ENCODE data around the gene C9.
"Not testable (repeated sequence)": the region's sequence is repeated elsewhere in the genome, so short reads cannot be mapped to it uniquely, and the experiment has no call there.

The C9 gene

GRCh38 chr5:39364367-39364766 lies at the start of gene C9:
Gene C9, minus strand, starts transcription at chr5:39364495. Its CDS starts 31 bp downstream, at chr5:39364464.
- no peak for DNase-seq (ENCODE audit: low read depth in 2 of 2)

GRCh38 chr5:39413771-39414170 lies 49.5 kb upstream of the C9 start:
- DNase-seq (ENCODE audit: low read depth in 2 of 2), result no peak

- no peak for DNase-seq (ENCODE audit: low read depth in 2 of 2)
Observed at GRCh38 chr5:39412721-39413394, 48.6 kb upstream of the C9 start.

- DNase-seq (ENCODE audit: low read depth in 2 of 2), result no peak
Observed at GRCh38 chr5:39411985-39412384, 47.7 kb upstream of the C9 start.

- no peak for DNase-seq (ENCODE audit: low read depth in 2 of 2)
Observed at GRCh38 chr5:39411061-39411460, 46.8 kb upstream of the C9 start.

- no peak for DNase-seq (ENCODE audit: low read depth in 2 of 2)
Observed at GRCh38 chr5:39409033-39409432, 44.7 kb upstream of the C9 start.

GRCh38 chr5:39405083-39405843 lies 41.0 kb upstream of the C9 start:
- no peak for DNase-seq (ENCODE audit: low read depth in 2 of 2)

GRCh38 chr5:39403761-39404160 lies 39.5 kb upstream of the C9 start:
- not testable (repeated sequence) for DNase-seq (ENCODE audit: low read depth in 2 of 2)

DNA sequence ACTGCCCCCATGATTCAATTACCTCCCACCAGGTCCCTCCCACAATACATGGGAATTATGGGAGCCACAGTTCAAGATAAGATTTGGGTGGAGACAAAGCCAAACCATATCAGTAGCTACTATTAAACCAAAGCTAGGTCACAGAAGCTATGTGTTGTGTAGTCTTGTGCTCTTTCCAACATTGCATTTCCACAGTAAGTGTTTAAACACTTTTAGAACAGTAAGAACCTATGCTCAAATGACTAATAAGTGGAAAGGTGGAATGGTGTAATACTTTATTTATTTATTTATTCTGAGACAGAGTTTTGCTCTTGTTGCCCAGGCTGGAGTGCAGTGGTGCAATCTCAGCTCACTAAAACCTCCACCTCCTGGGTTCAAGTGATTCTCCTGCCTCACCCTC lies 37.8 kb upstream of the C9 start:
- not testable (repeated sequence) for DNase-seq (ENCODE audit: low read depth in 2 of 2)

DNA sequence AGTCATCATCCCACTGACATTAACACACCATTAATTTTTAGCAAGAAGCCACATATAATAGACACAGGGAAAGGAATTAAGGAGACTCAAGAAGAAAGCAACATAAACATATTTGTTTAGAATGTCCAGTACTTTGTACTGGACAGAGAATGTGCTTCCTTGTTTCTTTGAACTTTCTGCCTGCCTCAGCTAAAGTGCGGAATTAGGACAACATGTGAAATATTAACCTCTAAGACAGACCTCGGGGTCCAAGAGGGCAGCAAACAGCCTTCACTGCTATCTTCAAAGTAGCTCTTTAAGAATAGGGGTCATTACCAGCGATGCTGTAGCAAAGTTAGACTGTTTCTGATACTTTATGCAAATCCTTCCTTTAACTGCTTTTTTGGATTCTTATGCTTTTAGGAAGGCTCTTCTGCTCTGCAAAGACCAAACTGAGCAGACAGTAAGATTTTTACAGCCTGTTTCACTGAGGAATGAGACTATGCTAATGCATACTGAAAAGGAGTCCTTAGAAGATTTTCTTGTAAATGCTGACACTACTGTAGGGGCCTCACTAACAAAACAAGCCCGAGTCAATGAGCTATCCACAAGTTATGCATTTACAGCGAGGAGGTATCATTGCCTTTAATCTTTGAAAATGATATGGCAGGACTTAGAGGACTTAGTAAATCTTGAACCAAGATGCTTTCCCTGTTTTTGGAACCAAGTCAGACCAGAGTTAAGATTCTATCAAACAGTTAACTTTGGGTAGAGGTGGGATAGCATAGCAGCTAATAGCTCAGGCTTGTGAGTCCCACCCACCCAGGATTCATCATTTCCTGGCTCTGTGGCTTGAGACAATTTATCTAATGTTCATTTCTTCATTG lies 36.7 kb upstream of the C9 start:
- DNase-seq (ENCODE audit: low read depth in 2 of 2), result no peak

DNA sequence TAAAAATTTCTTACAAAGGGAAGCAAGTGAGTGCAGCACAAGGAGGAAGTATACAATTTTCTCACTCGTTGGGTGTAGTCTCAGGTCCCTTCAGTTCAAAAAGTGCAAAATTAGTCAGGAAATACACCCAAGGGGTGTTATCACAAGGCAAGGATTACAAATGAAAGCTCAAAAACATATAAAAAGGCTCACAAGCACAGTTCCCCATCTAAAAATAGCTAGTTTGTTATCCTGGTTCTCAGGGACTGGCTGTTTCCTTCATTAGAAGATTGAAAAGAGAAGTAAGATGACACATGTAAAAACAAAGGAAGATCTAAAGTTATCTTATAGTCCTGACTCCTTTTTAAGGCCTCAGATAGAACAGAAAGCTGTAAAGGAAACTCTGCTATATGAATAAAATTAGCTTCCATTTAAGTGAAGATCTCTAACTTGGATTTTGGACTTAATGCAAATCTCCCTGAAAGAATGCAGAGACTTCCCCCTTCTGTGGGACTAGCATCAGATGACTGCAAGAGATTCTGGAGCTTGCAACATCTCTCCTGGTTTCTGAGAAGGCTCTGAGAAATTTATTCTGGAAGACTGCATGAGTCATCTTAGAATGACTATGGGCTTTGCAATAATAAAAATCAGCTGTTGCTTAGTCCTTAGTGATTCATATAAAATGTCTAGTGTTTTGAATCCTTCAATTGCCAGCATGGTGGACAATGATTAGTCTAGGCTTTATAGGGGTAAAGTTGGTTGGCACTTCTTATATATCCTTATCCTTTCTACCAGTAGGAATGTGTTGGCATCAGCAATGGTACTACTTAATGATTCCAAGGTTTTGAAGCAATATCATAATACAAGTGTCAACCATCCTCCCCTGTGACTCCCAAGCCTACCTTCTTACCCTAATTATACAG lies 35.1 kb upstream of the C9 start:
- DNase-seq (ENCODE audit: low read depth in 2 of 2), result no peak

- no peak for DNase-seq (ENCODE audit: low read depth in 2 of 2)
Observed at GRCh38 chr5:39396843-39397242, 32.5 kb upstream of the C9 start.

DNA sequence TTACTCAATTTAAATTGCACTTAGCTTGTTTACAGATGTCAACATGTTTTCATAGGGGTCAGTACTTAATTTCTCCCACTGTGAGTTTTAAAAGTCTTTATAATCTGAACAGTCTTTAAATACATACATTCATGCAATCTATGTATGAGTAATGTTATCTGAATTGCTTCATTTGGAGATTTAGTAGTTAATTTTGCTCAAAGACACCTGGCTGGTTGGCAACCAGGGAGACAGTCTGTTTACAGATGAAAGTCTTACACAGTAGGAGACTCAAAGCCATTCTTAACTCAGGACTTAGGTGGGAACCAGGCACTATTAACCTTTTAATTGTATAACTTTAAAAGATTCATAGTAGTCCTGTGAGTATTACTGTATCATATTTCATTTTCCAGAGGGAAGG lies 31.2 kb upstream of the C9 start:
- DNase-seq (ENCODE audit: low read depth in 2 of 2), result no peak

- no peak for DNase-seq (ENCODE audit: low read depth in 2 of 2)
Observed at GRCh38 chr5:39394946-39395345, 30.7 kb upstream of the C9 start.

DNA sequence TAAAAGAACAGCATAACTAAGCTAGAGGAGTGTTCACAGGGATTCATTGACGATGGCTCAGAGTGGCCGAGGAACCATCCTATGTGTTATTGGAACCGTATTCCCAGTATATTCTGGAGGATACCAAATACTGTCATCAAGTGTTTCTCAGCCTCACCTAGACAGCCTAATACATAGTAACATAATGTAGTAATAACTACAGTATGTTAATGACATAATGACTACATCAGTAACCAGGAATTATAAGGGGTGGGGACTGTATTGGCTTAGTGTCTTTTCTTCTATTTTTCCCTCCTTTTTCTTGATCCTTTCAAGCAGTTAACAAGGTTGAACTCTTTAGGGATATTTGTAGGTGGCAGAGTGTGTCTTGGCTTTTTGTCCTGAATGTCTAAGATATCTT lies 26.6 kb upstream of the C9 start:
- no peak for DNase-seq (ENCODE audit: low read depth in 2 of 2)

DNA sequence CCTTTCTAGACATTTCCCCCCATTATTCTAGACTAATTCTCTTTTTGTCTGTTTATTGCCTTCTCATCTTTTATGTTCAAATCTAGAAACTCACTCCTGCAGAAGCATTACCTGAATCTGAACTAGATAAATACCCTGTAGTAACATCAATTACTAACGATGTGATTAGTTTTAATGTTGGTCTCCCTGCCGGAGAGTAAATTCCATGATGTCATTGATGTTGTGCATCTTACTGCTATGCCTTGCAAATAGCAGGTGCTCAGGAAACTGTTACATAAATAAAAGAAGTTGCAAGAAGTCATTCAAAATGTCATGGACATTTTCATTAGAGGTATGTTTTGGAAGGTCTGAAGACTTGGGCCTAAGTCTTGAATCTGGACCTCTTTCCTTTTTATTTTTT lies 23.0 kb upstream of the C9 start:
- DNase-seq (ENCODE audit: low read depth in 2 of 2), result no peak

DNA sequence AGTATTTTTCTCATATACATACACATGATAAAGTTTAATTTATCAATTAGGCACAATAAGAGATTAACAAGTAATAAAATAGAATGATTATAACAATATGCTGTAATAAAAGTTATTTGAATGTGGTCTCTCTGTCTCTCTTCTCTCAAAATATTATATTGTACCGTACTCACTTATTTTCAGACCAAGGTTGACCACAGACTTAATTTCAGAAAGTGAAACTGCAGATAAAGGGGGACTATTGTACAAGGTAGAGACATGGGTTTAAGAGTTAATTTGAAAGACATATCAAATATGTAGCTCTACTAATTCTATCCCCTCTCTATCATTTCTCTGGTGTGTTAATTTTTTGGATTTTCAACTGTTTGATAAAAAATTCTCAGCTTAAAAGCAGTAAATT lies 20.0 kb upstream of the C9 start:
- no peak for DNase-seq (ENCODE audit: low read depth in 2 of 2)

GRCh38 chr5:39381376-39381775 lies 17.1 kb upstream of the C9 start:
- no peak for DNase-seq (ENCODE audit: low read depth in 2 of 2)

- DNase-seq (ENCODE audit: low read depth in 2 of 2), result no peak
Observed at GRCh38 chr5:39379693-39380092, 15.4 kb upstream of the C9 start.

DNA sequence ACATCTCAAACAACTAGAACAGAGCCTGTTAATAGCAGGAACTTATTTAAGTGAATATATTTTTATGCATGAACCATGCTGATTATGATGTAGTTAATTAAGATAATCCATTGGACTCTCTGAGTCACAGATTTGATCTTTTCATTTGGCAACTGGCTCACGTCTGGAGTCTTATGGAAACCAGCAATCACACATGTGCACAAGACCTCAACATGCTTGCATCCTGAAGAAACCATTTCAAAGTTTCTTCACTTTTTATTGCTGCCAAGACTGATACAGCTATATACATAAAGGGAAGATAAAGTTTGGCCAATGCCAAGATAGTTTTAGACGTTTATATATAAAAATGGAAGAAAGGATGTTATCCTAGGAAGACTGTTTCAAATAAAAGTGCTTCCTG lies 13.3 kb upstream of the C9 start:
- DNase-seq (ENCODE audit: low read depth in 2 of 2), result no peak

DNA sequence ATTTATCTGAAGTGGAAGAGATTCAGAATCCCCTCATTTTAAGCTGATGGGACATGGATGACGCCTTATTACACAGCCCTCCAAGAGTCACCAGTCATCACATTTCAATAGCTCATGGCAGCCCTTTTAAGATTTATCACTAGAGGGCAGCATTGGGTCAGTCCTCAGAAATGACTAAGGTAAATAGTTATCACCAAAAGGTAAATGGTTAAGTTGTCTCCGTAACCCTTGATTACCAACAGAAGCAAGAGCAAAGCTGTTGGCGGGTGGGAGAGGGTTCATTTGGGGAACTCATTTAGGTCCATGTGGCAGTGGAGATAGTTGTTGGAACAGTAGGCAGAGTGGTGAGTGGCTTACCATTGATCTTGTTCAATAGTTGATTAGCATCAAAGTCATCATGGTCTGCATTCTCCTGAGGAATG lies 12.0 kb upstream of the C9 start:
- DNase-seq (ENCODE audit: low read depth in 2 of 2), result peak; percentile 2 to 23

DNA sequence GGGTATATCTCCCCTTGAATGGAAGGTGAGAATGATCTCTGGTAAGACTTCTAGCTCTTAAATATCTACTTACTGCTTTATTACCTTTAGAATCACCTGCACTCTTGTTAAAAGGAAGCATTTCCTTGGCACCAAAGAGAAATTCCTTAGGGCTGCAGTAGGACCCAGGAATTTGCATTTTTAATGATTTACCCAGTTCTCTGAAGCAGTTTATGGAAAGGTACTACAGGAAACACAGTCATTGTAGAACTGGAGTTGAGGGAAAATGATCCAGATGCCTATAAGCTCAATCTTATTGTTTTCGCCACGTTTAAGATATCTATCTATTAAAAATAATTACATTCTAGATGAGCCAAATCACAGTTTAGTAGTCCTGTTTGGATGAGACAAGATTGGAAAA lies 9.5 kb upstream of the C9 start:
- DNase-seq (ENCODE audit: low read depth in 2 of 2), result no peak
